Sigmoid colon (tissue), 7 donors: ENCODE measurements around the gene HUS1. TPM values are rescaled to one million over a fixed set of nuclear protein-coding genes. Genes with fewer than 3 reads are reported as not detected.

ENCODE experiments used
- DNase-seq: peaks from one replicate; pipeline ENCODE4 v3.0.0-alpha.2; 2019
- H3K27ac ChIP-seq, 4 donors: fragments of 200-600 bp; sonication (generic); one replicate each; pipeline ENCODE4 v1.5.1; 2016 to 2019; ENCODE audit warnings: mild to moderate bottlenecking in 1 of 4
- H3K27me3 ChIP-seq, 3 donors: fragments of 200-600 bp; sonication (generic); one replicate each; pipeline ENCODE4 v1.5.1; 2019; ENCODE audit warnings: mild to moderate bottlenecking in 1 of 3
- H3K36me3 ChIP-seq, 4 donors: fragments of 200-600 bp; sonication (generic); one replicate each; pipeline ENCODE4 v1.5.1; 2016 to 2019
- H3K4me1 ChIP-seq, 4 donors: fragments of 200-600 bp; sonication (generic); one replicate each; pipeline ENCODE4 v1.5.1; 2017 to 2019
- H3K4me3 ChIP-seq, 4 donors: fragments of 200-600 bp; sonication (generic); one replicate each; pipeline ENCODE4 v1.5.1; 2017 to 2019; ENCODE audit warnings: mild to moderate bottlenecking in 2 of 4, moderate library complexity in 1 of 4
- H3K9me3 ChIP-seq, 4 donors: fragments of 200-600 bp in 3 of 4; sonication (generic) in 3 of 4; one replicate each; pipeline versions ENCODE4 v1.5.1 to v1.6.1; 2013 to 2019
- EP300 ChIP-seq, 4 donors: sonication (generic); formaldehyde crosslinking; IDR thresholded peaks; one replicate each; pipeline ENCODE4 v1.6.1; 2017; ENCODE audit warnings: antibody characterized with exemption in 4 of 4
- POLR2A ChIP-seq, 2 donors: fragments of 450-650 bp; IDR thresholded peaks; one replicate each; pipeline ENCODE4 v1.6.1; 2016; ENCODE audit warnings: antibody characterized with exemption in 2 of 2, mild to moderate bottlenecking in 2 of 2, moderate library complexity in 2 of 2
- POLR2AphosphoS5 ChIP-seq, 4 donors: sonication (generic); formaldehyde crosslinking; IDR thresholded peaks; one replicate each; pipeline ENCODE4 v1.6.1; 2017; ENCODE audit warnings: antibody characterized with exemption in 4 of 4
- WGBS, 2 donors: extraction: QIAGEN DNeasy Blood & Tissue Kit; methylation state at CpG; one replicate each; pipeline ENCODE4 v1.1.7; 2013; 5-methylcytosine and 5-hydroxymethylcytosine counted together
- intact Hi-C: fragments of 100-400 bp; cut with DNase I; formaldehyde crosslinking; loops from one replicate; pipeline ENCODE4 v1.15.1; 2023
- polyA plus RNA-seq, 3 donors: library from polyadenylated mRNA; stranded (reverse); fragments of 200-250 nt; gene quantifications; one replicate each; pipeline ENCODE4 v1.2.3, GENCODE V29; 2013
- total RNA-seq, 4 donors: library from RNA; depleted of rRNA; stranded (reverse); fragments of >200 nt; gene quantifications; one replicate each; pipeline ENCODE4 v1.1.0, GENCODE V29; 2016
- TF ChIP-seq, protein P1 (sequence below), 4 experiments: fragments of 450-650 bp in 3 of 4; fragments of 200-600 bp in 1 of 4; IDR thresholded peaks; one replicate each; pipeline ENCODE4 v1.5.1; 2016 to 2019; ENCODE audit warnings: antibody characterized with exemption in 4 of 4, mild to moderate bottlenecking in 3 of 4, moderate library complexity in 2 of 4
- donor health status: healthy with polysubstance abuse.
- donor health status: Bipolar disorder and iron deficiency.
- donor health status: healthy.

HUS1 gene
- total and polyA plus RNA-seq, 7 donors = 15.7 to 35.0 (median 23.5) TPM

DNA sequence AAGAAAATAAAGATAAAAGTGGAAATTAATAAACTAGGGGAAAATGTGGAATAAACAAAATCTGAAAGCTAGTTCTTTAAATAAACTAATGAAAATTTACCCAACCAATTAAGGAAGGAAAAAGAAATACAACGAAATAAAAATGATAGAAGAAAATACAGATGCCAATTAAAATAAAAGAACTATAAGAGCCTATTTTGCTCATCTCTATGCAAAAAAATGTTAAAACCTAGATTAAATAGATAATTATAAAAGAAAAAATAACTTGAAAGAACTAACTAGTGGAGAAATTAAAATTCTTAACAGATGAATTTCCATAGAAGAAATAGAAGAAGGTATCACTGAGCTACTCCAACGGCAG lies 63.8 kb downstream of the HUS1 start:
- H3K36me3 ChIP-seq = no peaks in the 10 kb centered on the region
- intact Hi-C loops = no loop called here
- DNase-seq = no peak
- H3K27me3 ChIP-seq = no peaks in the 10 kb centered on the region
- TF ChIP-seq, protein P1, sequence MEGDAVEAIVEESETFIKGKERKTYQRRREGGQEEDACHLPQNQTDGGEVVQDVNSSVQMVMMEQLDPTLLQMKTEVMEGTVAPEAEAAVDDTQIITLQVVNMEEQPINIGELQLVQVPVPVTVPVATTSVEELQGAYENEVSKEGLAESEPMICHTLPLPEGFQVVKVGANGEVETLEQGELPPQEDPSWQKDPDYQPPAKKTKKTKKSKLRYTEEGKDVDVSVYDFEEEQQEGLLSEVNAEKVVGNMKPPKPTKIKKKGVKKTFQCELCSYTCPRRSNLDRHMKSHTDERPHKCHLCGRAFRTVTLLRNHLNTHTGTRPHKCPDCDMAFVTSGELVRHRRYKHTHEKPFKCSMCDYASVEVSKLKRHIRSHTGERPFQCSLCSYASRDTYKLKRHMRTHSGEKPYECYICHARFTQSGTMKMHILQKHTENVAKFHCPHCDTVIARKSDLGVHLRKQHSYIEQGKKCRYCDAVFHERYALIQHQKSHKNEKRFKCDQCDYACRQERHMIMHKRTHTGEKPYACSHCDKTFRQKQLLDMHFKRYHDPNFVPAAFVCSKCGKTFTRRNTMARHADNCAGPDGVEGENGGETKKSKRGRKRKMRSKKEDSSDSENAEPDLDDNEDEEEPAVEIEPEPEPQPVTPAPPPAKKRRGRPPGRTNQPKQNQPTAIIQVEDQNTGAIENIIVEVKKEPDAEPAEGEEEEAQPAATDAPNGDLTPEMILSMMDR (IDR thresholded peaks at IDR 0.05) = no peak
- no peak overlapping the region for H3K27ac ChIP-seq
- no peak overlapping the region for H3K4me3 ChIP-seq
- no peaks in the 10 kb centered on the region for H3K9me3 ChIP-seq
- 94% methylated on average over 2 of the region's 2 CpGs for WGBS, 2 donors
- H3K4me1 ChIP-seq = no peaks in the 10 kb centered on the region

DNA sequence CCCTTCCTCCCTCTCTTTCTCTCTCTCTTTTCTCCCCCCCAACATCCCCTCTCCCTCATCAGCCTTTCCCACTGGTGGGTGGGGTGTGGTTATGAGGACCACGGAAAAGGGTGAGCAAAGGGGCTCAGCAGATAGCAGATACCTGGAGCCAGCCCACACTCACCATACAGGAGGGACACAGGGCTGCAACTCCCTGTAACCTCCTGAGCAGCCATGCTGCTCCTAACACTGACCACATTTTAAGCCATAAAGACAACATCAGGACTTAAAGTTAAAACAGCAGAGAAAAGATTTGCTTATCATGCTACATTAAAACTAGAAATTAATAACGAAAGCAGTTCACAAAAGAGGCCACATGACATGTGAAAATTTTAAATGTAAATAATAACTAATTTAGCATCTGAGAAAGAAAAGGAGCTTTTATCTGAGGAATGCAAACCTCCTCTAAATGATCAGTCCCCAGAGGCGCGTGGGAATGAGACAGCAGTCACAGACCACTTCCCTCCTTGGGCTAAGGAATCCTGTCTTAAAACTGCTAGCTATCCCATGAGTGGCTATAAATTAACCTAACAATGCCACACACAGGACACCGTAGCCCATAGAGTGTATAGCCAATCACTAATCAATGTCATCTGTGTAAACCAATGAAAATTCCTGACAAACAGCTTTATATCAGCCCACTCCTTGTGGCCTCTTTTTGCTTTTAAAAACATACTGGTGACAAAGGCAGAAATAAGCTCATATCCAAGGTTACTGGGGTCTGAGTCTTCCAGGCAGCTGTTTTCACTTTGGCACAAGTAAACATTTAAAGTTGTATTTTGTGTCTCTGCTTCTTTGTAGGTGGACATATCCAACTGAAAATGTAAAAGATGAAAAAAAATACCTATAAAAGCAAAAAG lies 64.4 kb downstream of the HUS1 start:
- no peaks in the 10 kb centered on the region for H3K4me1 ChIP-seq
- H3K36me3 ChIP-seq = no peaks in the 10 kb centered on the region
- TF ChIP-seq POLR2A (IDR thresholded peaks at IDR 0.05) (no peak), POLR2AphosphoS5 (IDR thresholded peaks at IDR 0.05) (no peak), EP300 (IDR thresholded peaks at IDR 0.05) (no peak)
- TF ChIP-seq, protein P1 (IDR thresholded peaks at IDR 0.05) = no peak
- H3K4me3 ChIP-seq = no peak overlapping the region
- H3K27me3 ChIP-seq = no peaks in the 10 kb centered on the region
- no peak for DNase-seq
- H3K27ac ChIP-seq = no peak overlapping the region
- no peaks in the 10 kb centered on the region for H3K9me3 ChIP-seq
- intact Hi-C loops = no loop called here
- WGBS, 2 donors = 70 to 79% methylated on average over 5 of the region's 5 CpGs

Other genes with a start within 250 kb of the HUS1 start
- under 1 TPM; 0.16 to 0.71 (median 0.41) TPM for gene PKD1L1, start 31.1 kb downstream of the HUS1 start, total RNA-seq
- 1 to 10 TPM in 1 of 3 donors, under 1 TPM in 1, not detected in 1; 0.70 to 1.2 TPM for gene PKD1L1, start 31.1 kb downstream of the HUS1 start, polyA plus RNA-seq
- not detected for gene SUN3, start 49.5 kb upstream of the HUS1 start, total RNA-seq
- under 1 TPM in 1 of 3 donors, not detected in 2; 0.16 TPM for gene SUN3, start 49.5 kb upstream of the HUS1 start, polyA plus RNA-seq
- gene C7orf57, start 55.9 kb upstream of the HUS1 start, total RNA-seq = not detected
- not detected for gene C7orf57, start 55.9 kb upstream of the HUS1 start, polyA plus RNA-seq
- gene UPP1, start 109.7 kb upstream of the HUS1 start, total RNA-seq = 10 to 100 TPM; 10.2 to 17.1 (median 14.9) TPM
- 100 to 1,000 TPM in 1 of 3 donors, 10 to 100 TPM in 2; 61.3 to 136 (median 89.8) TPM for gene UPP1, start 109.7 kb upstream of the HUS1 start, polyA plus RNA-seq
- gene ABCA13, start 191.8 kb upstream of the HUS1 start, total RNA-seq = under 1 TPM in 3 of 4 donors, not detected in 1; under 0.01 to 0.71 (median 0.14) TPM
- gene ABCA13, start 191.8 kb upstream of the HUS1 start, polyA plus RNA-seq = under 1 TPM in 2 of 3 donors, not detected in 1; under 0.01 to 0.16 TPM